ENCODE data around the gene CHCT1.
"Not testable (repeated sequence)": the region's sequence is repeated elsewhere in the genome, so short reads cannot be mapped to it uniquely, and the experiment has no call there.

CHCT1 gene

GRCh38 chr17:60381958-60382357 is 40.3 kb upstream of the CHCT1 start:
- H3K9me2 ChIP-seq (ENCODE audit: low read depth, low read length) = no peaks in the 10 kb centered on the region
- H3K27me3 ChIP-seq (ENCODE audit: insufficient read depth, low read length) = no peaks in the 10 kb centered on the region
- H3K9me3 ChIP-seq (ENCODE audit: low read length) = no peaks in the 10 kb centered on the region
- no peak overlapping the region for H3K27ac ChIP-seq (ENCODE audit: low read depth, low read length, poor library complexity, severe bottlenecking)
- no peak overlapping the region for H2AFZ ChIP-seq (ENCODE audit: low read length)
- TF ChIP-seq CTCF (IDR thresholded peaks at IDR 0.05; ENCODE audit: low read length) (no peak), EZH2 (IDR thresholded peaks at IDR 0.05; ENCODE audit: borderline replicate concordance, low read length) (no peak)
- H3K4me3 ChIP-seq (ENCODE audit: low read depth, low read length, poor library complexity, severe bottlenecking) = no peak overlapping the region
- H3K4me2 ChIP-seq (ENCODE audit: low read length) = no peak overlapping the region
- no peak overlapping the region for H3K9ac ChIP-seq (ENCODE audit: low read length)
- no peaks in the 10 kb centered on the region for H3F3A ChIP-seq (ENCODE audit: insufficient read depth, low read length)
- no peaks in the 10 kb centered on the region; the same call in 1 of the 2 replicates for H3K36me3 ChIP-seq (ENCODE audit: insufficient read depth, low read length)
- no peaks in the 10 kb centered on the region for H4K20me1 ChIP-seq (ENCODE audit: insufficient read depth, low read length)
- H3K79me2 ChIP-seq (ENCODE audit: insufficient read depth, low read length) = peaks cover 17% of the 10 kb centered on the region; the same call in 1 of the 2 replicates
- peaks cover 12% of the 10 kb centered on the region for H3K4me1 ChIP-seq (ENCODE audit: insufficient read depth, low read length, severe bottlenecking)

GRCh38 chr17:60383379-60383778 is 38.9 kb upstream of the CHCT1 start:
- no peaks in the 10 kb centered on the region; the same call in 1 of the 2 replicates for H3K36me3 ChIP-seq (ENCODE audit: insufficient read depth, low read length)
- peaks cover 16% of the 10 kb centered on the region for H3K4me1 ChIP-seq (ENCODE audit: insufficient read depth, low read length, severe bottlenecking)
- H3K9me2 ChIP-seq (ENCODE audit: low read depth, low read length) = no peaks in the 10 kb centered on the region
- H4K20me1 ChIP-seq (ENCODE audit: insufficient read depth, low read length) = no peaks in the 10 kb centered on the region
- H3K27me3 ChIP-seq (ENCODE audit: insufficient read depth, low read length) = no peaks in the 10 kb centered on the region
- H3F3A ChIP-seq (ENCODE audit: insufficient read depth, low read length) = no peaks in the 10 kb centered on the region
- no peaks in the 10 kb centered on the region for H3K9me3 ChIP-seq (ENCODE audit: low read length)
- no peak overlapping the region for H3K4me2 ChIP-seq (ENCODE audit: low read length)
- no peak overlapping the region for H3K27ac ChIP-seq (ENCODE audit: low read depth, low read length, poor library complexity, severe bottlenecking)
- no peak overlapping the region for H2AFZ ChIP-seq (ENCODE audit: low read length)
- TF ChIP-seq CTCF (IDR thresholded peaks at IDR 0.05; ENCODE audit: low read length) (no peak), EZH2 (IDR thresholded peaks at IDR 0.05; ENCODE audit: borderline replicate concordance, low read length) (no peak)
- H3K79me2 ChIP-seq (ENCODE audit: insufficient read depth, low read length) = peaks cover 28% of the 10 kb centered on the region
- no peak overlapping the region for H3K4me3 ChIP-seq (ENCODE audit: low read depth, low read length, poor library complexity, severe bottlenecking)
- H3K9ac ChIP-seq (ENCODE audit: low read length) = no peak overlapping the region

- H3K79me2 ChIP-seq (ENCODE audit: insufficient read depth, low read length) = peaks cover 29% of the 10 kb centered on the region
- not testable (repeated sequence) for H4K20me1 ChIP-seq (ENCODE audit: insufficient read depth, low read length); H3K9me3 ChIP-seq (ENCODE audit: low read length); H3K27ac ChIP-seq (ENCODE audit: low read depth, low read length, poor library complexity, severe bottlenecking); H3F3A ChIP-seq (ENCODE audit: insufficient read depth, low read length); H3K27me3 ChIP-seq (ENCODE audit: insufficient read depth, low read length); H3K9me2 ChIP-seq (ENCODE audit: low read depth, low read length); H2AFZ ChIP-seq (ENCODE audit: low read length); H3K4me3 ChIP-seq (ENCODE audit: low read depth, low read length, poor library complexity, severe bottlenecking); H3K4me2 ChIP-seq (ENCODE audit: low read length); H3K9ac ChIP-seq (ENCODE audit: low read length); H3K36me3 ChIP-seq (ENCODE audit: insufficient read depth, low read length)
- peaks cover 21% of the 10 kb centered on the region for H3K4me1 ChIP-seq (ENCODE audit: insufficient read depth, low read length, severe bottlenecking)
Observed at GRCh38 chr17:60384921-60385320, 37.4 kb upstream of the CHCT1 start.

Data from OCI-LY1 (cell line).